GM20000 (cell line): ENCODE data around the gene SMYD3.

Source experiments
- DNase-seq: peaks from one replicate; pipeline ENCODE4 v3.0.0; 2012; ENCODE audit warnings: low spot score
- TF ChIP-seq, protein P1 (sequence below): IDR thresholded peaks from 2 replicates; pipeline ENCODE4 v1.5.1; 2012; ENCODE audit warnings: mild to moderate bottlenecking, control low read depth; ENCODE audit errors: extremely low read depth, missing control alignments

SMYD3 gene

GRCh38 chr1:245810181-245810769, 696.8 kb downstream of the SMYD3 start:
- DNase-seq = no peak

DNA sequence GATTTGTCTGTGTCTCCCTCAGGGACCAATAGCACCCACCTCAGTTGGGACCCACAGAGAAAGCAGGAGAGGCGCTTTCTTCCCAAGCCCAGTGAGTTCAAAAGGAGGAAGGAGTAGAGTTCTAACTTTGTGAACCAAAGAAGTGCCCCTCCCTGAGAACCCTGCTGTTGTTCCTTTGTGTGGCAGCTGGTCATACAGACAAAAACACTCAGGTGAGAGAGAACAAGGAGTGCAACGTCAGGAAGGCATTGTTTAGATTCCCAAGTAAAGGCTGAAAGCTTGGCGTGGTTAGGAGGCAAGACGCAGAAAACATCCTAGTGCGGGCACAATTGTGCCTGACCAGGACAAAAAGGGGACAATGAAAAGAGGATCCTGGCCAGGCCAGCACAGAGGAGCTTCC, 697.7 kb downstream of the SMYD3 start:
- TF ChIP-seq, protein P1, sequence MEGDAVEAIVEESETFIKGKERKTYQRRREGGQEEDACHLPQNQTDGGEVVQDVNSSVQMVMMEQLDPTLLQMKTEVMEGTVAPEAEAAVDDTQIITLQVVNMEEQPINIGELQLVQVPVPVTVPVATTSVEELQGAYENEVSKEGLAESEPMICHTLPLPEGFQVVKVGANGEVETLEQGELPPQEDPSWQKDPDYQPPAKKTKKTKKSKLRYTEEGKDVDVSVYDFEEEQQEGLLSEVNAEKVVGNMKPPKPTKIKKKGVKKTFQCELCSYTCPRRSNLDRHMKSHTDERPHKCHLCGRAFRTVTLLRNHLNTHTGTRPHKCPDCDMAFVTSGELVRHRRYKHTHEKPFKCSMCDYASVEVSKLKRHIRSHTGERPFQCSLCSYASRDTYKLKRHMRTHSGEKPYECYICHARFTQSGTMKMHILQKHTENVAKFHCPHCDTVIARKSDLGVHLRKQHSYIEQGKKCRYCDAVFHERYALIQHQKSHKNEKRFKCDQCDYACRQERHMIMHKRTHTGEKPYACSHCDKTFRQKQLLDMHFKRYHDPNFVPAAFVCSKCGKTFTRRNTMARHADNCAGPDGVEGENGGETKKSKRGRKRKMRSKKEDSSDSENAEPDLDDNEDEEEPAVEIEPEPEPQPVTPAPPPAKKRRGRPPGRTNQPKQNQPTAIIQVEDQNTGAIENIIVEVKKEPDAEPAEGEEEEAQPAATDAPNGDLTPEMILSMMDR = no peak
- no peak for DNase-seq

More at GRCh38 chr1:245810181-245810769, 696.8 kb downstream of the SMYD3 start:
- TF ChIP-seq, protein P1 = no peak

DNA sequence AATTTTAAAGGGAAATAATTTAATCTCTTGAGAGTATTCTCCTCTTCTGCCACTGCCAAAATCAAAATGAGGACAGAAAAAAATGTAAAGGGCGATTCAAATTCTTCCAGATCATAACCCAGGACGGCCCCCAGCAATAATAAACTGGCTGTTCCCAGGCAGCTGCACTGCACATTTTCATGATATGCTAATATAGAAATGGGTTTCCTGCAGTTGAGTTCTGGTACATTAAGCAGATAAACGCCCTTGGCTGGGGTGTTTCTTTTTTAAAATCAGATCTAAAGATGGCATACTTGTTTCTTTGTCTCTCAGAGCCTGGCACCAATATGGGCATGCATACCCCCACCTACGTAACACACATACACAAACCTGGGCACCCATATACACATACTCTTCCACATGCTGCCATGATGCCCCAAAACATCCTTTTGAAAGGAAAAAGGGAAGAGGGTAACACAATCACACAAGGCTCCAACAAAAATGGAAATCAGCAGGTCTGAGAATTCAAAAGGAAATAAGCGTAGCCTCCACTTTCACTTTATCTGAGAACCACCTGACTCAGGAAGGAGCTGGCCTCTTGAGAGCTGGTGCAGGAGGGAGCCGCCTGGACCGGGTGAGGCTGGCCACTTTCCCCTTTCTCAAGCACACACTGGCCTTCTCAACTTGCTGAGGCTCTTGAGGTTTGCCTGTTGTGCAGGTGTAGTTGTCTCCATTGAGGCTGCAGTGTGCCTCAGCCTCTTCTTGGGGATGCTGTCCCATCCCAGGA, 698.9 kb downstream of the SMYD3 start:
- peak; percentile 37 for DNase-seq
- TF ChIP-seq, protein P1 = no peak

GRCh38 chr1:245807306-245807705, 699.8 kb downstream of the SMYD3 start:
- TF ChIP-seq, protein P1 = no peak
- DNase-seq = peak; percentile 61

DNA sequence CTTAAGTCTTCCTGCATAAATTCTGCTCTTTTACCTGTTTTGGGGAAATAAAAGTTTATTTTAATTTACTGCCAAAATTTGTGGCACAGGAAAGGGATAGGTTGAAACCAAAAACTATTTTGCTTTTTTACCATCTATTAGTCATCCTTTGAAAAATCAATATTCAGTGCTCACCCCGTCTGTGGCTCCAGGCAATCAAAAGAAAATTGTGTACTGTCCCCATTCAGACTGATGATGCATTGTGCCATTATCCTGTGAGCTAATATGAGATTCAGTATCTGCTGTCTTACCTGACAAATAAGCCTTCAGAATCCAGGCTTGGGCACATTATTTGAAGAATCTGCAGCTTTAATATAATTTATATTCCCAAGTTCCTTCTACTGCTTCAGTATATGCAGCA, 701.5 kb downstream of the SMYD3 start:
- no peak for DNase-seq
- TF ChIP-seq, protein P1 = no peak

GRCh38 chr1:245804696-245805095, 702.4 kb downstream of the SMYD3 start:
- TF ChIP-seq, protein P1 = no peak
- no peak for DNase-seq

DNA sequence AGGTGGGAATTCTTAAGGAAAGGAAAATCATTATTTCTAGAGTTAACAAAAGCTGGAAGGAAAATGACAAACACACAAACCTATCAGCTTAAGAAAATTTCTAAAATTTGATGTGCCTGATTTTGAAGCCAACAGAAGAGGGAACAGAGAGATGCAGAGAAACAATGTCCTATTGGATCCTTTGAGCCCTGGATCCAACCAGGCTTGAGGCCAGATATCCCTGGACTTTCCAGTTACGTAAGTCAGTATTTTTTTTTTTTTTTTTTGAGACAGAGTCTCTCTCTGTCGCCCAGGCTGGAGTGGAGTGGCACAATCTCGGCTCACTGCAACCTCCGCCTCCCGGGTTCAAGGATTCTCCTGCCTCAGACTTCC, 703.4 kb downstream of the SMYD3 start:
- no peak for DNase-seq
- TF ChIP-seq, protein P1 = no peak
